ENCODE measurements around the gene RSRC1.
"Not testable (repeated sequence)": the region's sequence is repeated elsewhere in the genome, so short reads cannot be mapped to it uniquely, and the experiment has no call there.

Gene RSRC1

GRCh38 chr3:158519776-158520175 lies 409.9 kb downstream of the RSRC1 start:
- no peak for FAIRE-seq
- DNase-seq (ENCODE audit: low spot score), result no peak

GRCh38 chr3:158520433-158520832 lies 410.5 kb downstream of the RSRC1 start:
- no peak for FAIRE-seq
- no peak for DNase-seq (ENCODE audit: low spot score)

GRCh38 chr3:158522221-158523136 lies 412.6 kb downstream of the RSRC1 start:
- DNase-seq (ENCODE audit: low spot score) (no peak), FAIRE-seq (no peak)

- DNase-seq (ENCODE audit: low spot score), result no peak
- FAIRE-seq, result no peak
Measured at GRCh38 chr3:158528076-158528674, 418.3 kb downstream of the RSRC1 start.

- no peak for DNase-seq (ENCODE audit: low spot score)
- FAIRE-seq, result no peak
Measured at GRCh38 chr3:158531334-158531733, 421.4 kb downstream of the RSRC1 start.

- DNase-seq (ENCODE audit: low spot score) (peak; percentile 35), FAIRE-seq (peak; percentile 83)
Measured at GRCh38 chr3:158532099-158532734, 422.3 kb downstream of the RSRC1 start.

- no peak for DNase-seq (ENCODE audit: low spot score)
- no peak for FAIRE-seq
Measured at GRCh38 chr3:158535918-158536317, 426.0 kb downstream of the RSRC1 start.

- peak; percentile 34 for DNase-seq (ENCODE audit: low spot score)
- FAIRE-seq, result peak; percentile 60
Measured at GRCh38 chr3:158539414-158540014, 429.6 kb downstream of the RSRC1 start.

- FAIRE-seq, result no peak
- no peak for DNase-seq (ENCODE audit: low spot score)
Measured at GRCh38 chr3:158540066-158540465, 430.2 kb downstream of the RSRC1 start.

- FAIRE-seq (no peak), DNase-seq (ENCODE audit: low spot score) (no peak)
Measured at GRCh38 chr3:158548691-158549090, 438.8 kb downstream of the RSRC1 start.

GRCh38 chr3:158549938-158550337 lies 440.0 kb downstream of the RSRC1 start:
- not testable (repeated sequence) for DNase-seq (ENCODE audit: low spot score); FAIRE-seq

GRCh38 chr3:158552124-158552523 lies 442.2 kb downstream of the RSRC1 start:
- DNase-seq (ENCODE audit: low spot score) (no peak), FAIRE-seq (no peak)

- FAIRE-seq (no peak), DNase-seq (ENCODE audit: low spot score) (no peak)
Measured at GRCh38 chr3:158559504-158559903, 449.6 kb downstream of the RSRC1 start.

- FAIRE-seq (no peak), DNase-seq (ENCODE audit: low spot score) (no peak)
Measured at GRCh38 chr3:158560979-158561378, 451.1 kb downstream of the RSRC1 start.

- FAIRE-seq, result no peak
- DNase-seq (ENCODE audit: low spot score), result no peak
Measured at GRCh38 chr3:158562674-158563073, 452.8 kb downstream of the RSRC1 start.

- FAIRE-seq, result no peak
- DNase-seq (ENCODE audit: low spot score), result no peak
Measured at GRCh38 chr3:158563076-158563475, 453.2 kb downstream of the RSRC1 start.

GRCh38 chr3:158565076-158565475 lies 455.2 kb downstream of the RSRC1 start:
- DNase-seq (ENCODE audit: low spot score) (no peak), FAIRE-seq (no peak)

GRCh38 chr3:158568784-158569183 lies 458.9 kb downstream of the RSRC1 start:
- FAIRE-seq (peak; percentile 5), DNase-seq (ENCODE audit: low spot score) (peak; percentile 30)

GRCh38 chr3:158569794-158570193 lies 459.9 kb downstream of the RSRC1 start:
- FAIRE-seq, result no peak
- no peak for DNase-seq (ENCODE audit: low spot score)

GRCh38 chr3:158570999-158571702 lies 461.3 kb downstream of the RSRC1 start, which contains the start of gene MLF1:
TSS of gene MLF1 (plus strand) at chr3:158571194. CDS start at chr3:158571301, 107 bp downstream.
- FAIRE-seq (peak; percentile 82), DNase-seq (ENCODE audit: low spot score) (peak; percentile 93)
